NK-92 (cell line): Measurements from ENCODE around the gene RPL35.

Source experiments
- DNase-seq: peaks from one replicate; lab custom pipeline; 2025; ENCODE audit not compliant: unreplicated experiment; lab: John Stamatoyannopoulos, UW

The RPL35 gene

DNA sequence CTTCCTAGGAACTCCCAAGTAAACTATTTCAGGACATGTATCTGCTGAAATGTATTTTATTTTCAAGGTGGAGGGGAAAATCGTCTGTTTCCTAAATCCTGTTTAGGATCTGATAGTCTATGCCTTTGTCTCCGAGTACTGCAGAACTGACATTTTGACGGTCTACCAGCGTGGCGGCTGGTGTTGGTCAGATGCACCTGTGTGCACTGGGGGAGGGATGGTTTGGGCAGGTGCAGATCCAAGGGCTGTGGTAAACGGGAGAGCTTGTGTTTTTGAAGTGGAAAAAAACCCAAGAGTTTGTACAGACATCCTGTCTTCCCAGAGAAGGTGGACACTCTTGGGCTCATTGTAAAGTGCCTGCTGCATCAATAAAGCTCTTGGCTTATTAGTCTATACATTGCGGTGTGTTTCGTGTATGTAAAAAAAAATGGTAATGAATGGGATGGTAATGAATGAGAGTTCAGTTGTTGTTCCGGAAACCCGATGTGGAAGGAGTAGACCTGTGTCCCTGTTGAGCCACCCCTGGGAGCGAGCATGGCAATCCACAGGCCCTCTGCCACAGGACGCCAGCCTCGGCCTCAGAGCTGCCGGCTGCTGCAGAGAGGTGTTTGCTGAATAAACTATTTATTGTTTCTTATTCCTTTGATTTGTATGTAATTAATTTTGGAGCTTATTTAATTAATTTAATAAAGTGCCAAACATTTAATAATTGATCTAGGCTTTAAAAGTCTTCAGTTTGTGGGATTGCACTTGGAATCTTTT, 15.4 kb upstream of the RPL35 start:
- no peak for DNase-seq

- DNase-seq: no peak
These were observed 13.7 kb upstream of the RPL35 start for GRCh38 chr9:124875501-124875900.

DNA sequence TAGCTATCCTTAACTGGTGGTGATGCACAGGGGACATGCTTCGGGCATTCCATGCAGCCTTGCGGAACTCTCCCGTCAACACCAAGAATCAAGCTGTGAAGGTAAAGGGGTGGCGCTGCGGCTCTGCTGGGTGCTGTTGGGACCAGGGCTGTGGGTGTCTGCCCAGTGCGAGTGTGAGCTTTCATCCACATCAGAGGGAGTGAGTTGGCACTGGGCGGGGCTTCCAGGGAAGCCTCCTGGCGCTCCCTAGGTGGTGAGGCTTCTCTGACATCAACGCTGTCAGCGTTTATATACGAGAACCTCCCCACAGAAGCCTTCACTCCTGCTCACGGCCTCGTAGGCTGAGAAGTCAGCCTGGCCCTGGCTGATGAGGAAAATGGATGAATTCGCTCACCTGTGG, 11.9 kb upstream of the RPL35 start:
- DNase-seq: no peak

GRCh38 chr9:124871156-124871561, 9.4 kb upstream of the RPL35 start:
- no peak for DNase-seq

DNA sequence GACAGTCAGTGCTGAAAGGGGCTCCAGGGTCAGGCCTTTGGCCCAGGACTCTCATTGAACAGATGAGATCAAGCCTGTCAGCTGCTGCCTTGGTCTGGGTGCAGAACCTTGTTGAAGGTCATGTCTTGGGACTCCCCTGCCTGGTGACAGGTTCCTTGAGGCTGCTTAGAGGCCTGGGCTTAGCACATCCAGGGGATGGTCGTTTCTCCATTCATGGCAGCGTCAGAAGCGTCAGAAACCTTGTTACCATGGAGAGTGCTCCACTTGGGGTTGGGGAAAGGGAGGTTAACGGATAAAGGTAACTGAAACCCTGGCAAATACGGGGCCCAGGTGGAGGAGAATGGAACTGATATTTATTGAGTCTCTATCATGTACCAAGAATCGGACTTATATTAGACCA, 9.0 kb upstream of the RPL35 start:
- no peak for DNase-seq

DNA sequence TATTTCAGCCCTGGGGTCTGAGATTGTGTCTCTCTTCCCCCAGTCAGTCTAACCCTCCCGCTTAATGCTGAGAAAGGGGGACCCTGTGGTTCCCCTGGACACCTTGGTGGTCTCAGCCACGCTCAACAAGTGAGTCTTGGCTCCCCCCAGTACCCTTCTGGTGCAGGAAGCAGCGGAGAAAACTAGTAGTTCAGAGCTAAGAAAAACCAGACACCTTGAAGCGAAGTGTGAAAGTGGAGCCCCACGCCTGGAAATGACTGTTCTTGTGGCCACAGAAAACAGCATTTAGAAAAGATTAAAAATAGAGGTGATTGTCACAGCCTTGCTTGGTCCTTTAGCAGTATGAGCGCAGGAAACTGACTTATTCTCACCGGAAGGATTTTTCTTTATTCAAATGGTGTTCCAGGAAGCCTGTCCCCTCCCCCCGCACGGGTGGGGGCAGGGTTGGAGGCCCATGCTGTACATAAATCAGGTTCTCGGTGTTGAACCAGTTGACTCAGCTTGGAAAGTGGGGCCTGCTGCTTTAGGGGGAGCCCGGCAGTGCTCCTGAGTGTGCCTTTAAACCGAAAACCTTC, 8.3 kb upstream of the RPL35 start:
- peak; percentile 44 for DNase-seq

GRCh38 chr9:124869466-124869985, 7.8 kb upstream of the RPL35 start:
- no peak for DNase-seq

DNA sequence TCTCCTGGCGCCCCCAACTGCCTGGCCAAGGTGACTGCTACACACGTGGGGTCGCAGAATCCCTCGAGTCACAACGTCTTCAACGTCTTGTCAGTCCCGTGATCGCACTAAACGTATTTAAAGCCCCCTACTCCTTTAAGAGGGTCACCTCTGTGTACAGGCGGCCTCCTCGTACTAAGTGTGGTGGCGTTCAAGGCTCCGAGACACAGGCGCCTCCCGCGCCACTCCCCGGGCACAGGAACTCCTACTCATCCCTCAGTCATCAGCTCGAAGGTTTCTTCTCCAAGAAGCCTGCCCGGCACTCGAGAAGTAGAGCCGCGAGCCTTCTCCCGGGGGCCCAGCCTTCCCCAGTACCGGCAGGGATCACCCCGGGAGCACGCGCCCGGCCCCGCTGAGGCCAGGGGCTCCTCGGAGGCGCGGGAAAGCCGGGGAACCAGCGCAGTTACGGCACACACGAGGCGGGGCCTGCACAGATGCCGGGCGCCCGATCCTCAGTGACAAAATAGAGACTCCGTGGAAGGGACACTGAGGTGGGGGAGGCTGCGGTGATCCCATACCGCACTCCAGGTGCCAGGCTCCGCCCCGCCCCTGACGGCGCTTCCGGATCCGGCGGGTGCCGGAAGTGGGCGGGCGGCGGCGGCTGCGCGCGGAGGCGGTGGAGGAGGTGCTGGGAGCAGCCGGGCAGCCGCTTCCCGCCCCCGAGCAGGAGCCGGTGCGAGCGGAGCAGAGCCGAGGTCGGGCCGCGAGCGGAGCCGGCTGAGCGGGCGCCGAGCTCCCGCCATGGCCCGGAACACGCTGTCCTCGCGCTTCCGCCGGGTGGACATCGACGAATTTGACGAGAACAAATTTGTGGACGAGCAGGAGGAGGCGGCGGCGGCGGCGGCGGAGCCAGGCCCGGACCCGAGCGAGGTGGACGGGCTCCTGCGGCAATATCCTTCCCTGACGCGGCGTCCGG, 7.0 kb upstream of the RPL35 start:
- DNase-seq: no peak

DNA sequence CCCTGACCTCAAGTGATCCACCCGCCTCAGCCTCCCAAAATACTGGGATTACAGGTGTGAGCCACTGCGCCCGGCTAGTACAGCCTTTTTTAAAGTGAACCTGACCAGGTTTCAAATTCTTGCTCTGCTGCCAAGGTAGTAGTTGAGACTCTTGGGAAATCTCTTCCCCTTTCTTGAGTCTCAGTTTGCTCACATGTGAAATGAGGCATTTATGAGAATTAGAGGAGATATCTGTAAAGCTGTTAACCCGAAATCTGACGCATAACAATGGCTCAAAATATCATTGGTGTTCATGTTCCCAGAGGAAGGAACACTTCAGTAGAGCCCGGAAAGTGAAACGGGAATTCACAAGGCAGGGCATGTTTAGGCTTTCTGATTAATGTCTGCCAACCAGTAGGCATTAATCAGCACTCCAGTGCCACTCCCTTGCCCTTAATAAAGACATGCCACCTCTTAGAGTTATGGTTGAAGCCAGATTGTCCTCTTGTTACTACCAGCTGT, 1.7 kb upstream of the RPL35 start:
- no peak for DNase-seq

DNA sequence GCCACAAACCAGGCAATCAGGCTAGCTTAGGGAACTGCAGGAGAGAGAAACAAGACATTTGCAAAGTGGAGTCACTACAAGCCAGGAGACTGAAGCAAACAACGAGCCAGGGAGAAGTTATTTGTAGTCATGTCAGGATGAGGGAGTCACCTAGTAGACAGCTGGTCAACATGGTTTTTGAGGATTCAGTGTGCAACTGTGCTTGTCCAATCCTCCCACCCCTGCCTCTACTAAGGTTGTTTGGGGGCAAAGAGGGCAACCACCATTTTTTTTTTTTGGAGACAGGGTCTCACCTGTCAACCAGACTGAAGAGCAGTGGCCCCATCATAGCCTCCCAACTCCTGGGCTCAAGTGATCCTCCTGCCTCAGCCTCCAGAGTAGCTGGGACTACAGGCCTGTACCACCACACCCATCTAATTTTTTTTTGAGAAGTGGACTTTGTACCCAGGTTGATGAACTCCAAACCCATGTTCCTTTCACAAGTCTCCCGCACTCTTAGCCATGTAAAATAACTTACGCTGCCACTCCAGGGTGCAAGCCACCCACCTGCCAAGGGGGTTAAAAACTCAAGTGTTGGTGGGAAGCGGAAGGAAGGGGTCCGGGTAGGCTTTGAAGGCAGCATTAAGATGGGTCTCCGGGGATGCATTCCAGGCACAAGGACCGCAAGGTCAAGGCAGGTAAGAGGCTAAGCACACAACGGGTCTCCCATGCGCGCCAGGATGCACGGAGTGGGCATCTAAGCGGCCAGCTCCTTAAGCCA, 995 bp downstream of the RPL35 start:
- DNase-seq: no peak

GRCh38 chr9:124859803-124860581, 1.8 kb downstream of the RPL35 start:
- no peak for DNase-seq

- DNase-seq: no peak
These were observed 3.3 kb downstream of the RPL35 start for GRCh38 chr9:124858330-124859046.

DNA sequence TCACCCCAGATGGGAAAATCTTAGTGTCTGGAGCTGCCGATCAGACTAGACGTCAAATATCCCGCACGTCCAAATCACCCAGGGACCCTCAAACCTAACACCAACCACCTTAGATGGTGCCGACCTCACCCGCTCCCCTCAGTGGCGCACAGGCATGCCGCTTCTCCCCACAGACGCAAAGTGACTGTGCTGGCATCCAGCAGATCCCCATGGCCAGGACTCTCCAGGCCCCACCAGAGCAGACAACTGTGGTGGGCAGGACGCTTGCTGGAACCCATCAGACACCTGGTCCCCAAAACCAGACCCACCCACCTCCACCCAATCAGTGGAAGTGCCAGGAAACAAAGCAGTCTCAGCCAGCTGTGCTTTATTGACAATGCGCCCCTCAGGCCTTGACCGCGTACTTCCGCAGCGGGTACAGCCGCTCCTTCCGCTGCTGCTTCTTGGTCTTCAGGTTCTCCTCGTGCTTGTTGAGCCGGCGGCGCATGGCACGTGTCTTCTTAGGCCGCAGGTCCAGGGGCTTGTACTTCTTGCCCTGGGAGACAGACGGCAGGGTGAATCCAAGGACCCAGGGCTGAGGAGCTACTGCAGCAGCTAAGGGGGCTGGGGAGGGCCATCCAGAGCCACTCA, 4.1 kb downstream of the RPL35 start:
- DNase-seq: no peak

- no peak for DNase-seq
These were observed 5.6 kb downstream of the RPL35 start for GRCh38 chr9:124855944-124856765.

- no peak for DNase-seq
These were observed 6.2 kb downstream of the RPL35 start for GRCh38 chr9:124855566-124855943.

DNA sequence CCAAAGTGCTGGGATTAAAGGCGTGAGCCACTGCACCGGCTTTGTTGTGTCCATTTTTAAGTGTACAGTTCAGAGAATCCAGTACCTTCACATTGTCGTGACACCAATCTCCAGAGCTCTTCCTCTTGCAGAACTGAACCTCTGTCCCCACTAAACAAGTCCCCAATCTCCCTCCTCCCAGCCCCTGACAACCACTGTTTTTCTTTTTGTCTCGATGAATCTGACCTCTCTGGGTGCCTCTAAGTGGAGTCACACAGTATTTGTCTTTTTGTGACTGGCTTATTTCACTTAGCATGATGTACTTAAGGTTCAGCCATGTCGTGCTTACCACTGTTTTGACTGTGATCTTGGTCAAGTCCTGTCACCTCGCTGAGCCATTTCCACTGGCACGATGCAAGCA, 6.9 kb downstream of the RPL35 start:
- no peak for DNase-seq

- DNase-seq: no peak
These were observed 7.6 kb downstream of the RPL35 start for GRCh38 chr9:124854161-124854560.

DNA sequence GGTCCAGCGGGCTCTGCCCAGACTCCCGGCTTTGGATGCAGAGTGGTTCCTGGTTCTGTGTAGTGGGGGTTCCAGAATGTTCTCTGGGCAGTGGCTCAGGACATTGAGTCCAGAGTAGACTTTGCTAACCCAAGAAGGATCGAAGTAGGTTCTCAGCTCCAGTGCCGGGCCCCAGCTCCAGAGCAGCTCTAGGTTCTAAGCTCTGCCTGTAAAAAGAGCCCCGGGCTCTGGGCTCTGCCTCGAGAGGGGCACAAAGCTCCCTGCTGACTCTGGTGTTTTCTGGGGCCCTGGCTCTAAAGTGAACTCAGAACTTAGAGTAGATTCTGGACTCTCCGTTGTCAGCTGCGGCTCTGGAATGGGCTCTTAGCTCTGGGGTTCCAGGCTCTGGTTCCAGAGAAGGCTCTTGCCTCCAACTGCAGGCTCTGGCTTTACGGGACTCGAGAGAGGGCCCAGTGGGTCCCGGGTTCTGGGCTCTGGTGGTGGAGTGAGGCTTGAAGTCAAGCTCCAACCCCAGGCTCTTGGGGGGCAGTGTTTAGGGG, 8.1 kb downstream of the RPL35 start:
- no peak for DNase-seq
